A549 (cell line): ENCODE data around the gene SPATA31D4.

Experiments used
- CBX2 ChIP-seq: fragments of 200-600 bp; sonication (generic); IDR thresholded peaks from 2 replicates; pipeline ENCODE4 v1.6.1; 2016; ENCODE audit warnings: low read depth, mild to moderate bottlenecking, borderline replicate concordance
- CHD2 ChIP-seq: fragments of 150-350 bp; IDR thresholded peaks from 2 replicates; pipeline ENCODE4 v1.6.1; 2014; ENCODE audit warnings: low read length; ENCODE audit not compliant: partially characterized antibody
- CTCF ChIP-seq: fragments of >200 bp; sonication (Bioruptor Twin); formaldehyde crosslinking; IDR thresholded peaks from 3 replicates; pipeline ENCODE4 v1.5.1; 2016
- EP300 ChIP-seq, 2 experiments: fragments of >200 bp; sonication (Bioruptor Twin); formaldehyde crosslinking; IDR thresholded peaks; 2 replicates in 1 of 2; 3 replicates in 1 of 2; pipeline ENCODE4 v1.6.1; 2016 to 2017
- FOSL2 ChIP-seq, 2 experiments: fragments of 450-650 bp in 1 of 2; fragments of >200 bp in 1 of 2; sonication (Bioruptor Twin) in 1 of 2; formaldehyde crosslinking; IDR thresholded peaks; 2 replicates each; pipeline versions ENCODE4 v1.5.0 to v1.6.1; 2016 to 2020; ENCODE audit warnings: mild to moderate bottlenecking in 1 of 2, moderate library complexity in 1 of 2
- HOXB5 ChIP-seq: fragments of 250-450 bp; sonication (Bioruptor Pico); IDR thresholded peaks from 2 replicates; pipeline ENCODE4 v1.5.0; 2020; ENCODE audit warnings: mild to moderate bottlenecking, moderate library complexity
- POLR2A ChIP-seq: IDR thresholded peaks from 2 replicates; pipeline ENCODE4 v1.6.1; 2012; ENCODE audit warnings: mild to moderate bottlenecking, low read length
- RAD21 ChIP-seq, 2 experiments: fragments of >200 bp in 1 of 2; sonication (Bioruptor Twin) in 1 of 2; formaldehyde crosslinking in 1 of 2; IDR thresholded peaks in 1 of 2; conservative IDR thresholded peaks in 1 of 2; 2 replicates in 1 of 2; 3 replicates in 1 of 2; pipeline ENCODE4 v1.6.1; 2012 to 2018; ENCODE audit warnings: inconsistent platforms in 1 of 2
- REST ChIP-seq: fragments of 200-600 bp; sonication (generic); IDR thresholded peaks from 2 replicates; pipeline ENCODE4 v1.6.1; 2016; ENCODE audit warnings: antibody characterized with exemption, mild to moderate bottlenecking, moderate library complexity
- RNF2 ChIP-seq: fragments of 200-600 bp; sonication (generic); IDR thresholded peaks from 2 replicates; pipeline ENCODE4 v1.6.1; 2016; ENCODE audit warnings: low read depth, mild to moderate bottlenecking, antibody characterized with exemption, moderate library complexity, borderline replicate concordance
- TF ChIP-seq, protein P1 (sequence below): IDR thresholded peaks from 2 replicates; pipeline ENCODE4 v1.6.1; 2012; ENCODE audit warnings: low read depth, borderline replicate concordance
- TF ChIP-seq, protein P2 (sequence below): IDR thresholded peaks from 2 replicates; pipeline ENCODE4 v1.6.1; 2012

- TF ChIP-seq HOXB5 (CRISPR knock-in tag) (no peak), CBX2 (no peak), CTCF (no peak), EP300 (IDR thresholded peaks at IDR 0.05) (no peak), POLR2A (no peak), RAD21 (conservative IDR thresholded peaks at IDR 0.05 in 1 of 2, IDR thresholded peaks at IDR 0.05 in 1 of 2) (no peak), REST (no peak), FOSL2 (IDR thresholded peaks at IDR 0.05) (no peak), FOSL2 (CRISPR knock-in tag; IDR thresholded peaks at IDR 0.05) (no peak), RNF2 (no peak), CHD2 (no peak)
- TF ChIP-seq, protein P1, sequence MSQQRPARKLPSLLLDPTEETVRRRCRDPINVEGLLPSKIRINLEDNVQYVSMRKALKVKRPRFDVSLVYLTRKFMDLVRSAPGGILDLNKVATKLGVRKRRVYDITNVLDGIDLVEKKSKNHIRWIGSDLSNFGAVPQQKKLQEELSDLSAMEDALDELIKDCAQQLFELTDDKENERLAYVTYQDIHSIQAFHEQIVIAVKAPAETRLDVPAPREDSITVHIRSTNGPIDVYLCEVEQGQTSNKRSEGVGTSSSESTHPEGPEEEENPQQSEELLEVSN, result no peak
- TF ChIP-seq, protein P2, sequence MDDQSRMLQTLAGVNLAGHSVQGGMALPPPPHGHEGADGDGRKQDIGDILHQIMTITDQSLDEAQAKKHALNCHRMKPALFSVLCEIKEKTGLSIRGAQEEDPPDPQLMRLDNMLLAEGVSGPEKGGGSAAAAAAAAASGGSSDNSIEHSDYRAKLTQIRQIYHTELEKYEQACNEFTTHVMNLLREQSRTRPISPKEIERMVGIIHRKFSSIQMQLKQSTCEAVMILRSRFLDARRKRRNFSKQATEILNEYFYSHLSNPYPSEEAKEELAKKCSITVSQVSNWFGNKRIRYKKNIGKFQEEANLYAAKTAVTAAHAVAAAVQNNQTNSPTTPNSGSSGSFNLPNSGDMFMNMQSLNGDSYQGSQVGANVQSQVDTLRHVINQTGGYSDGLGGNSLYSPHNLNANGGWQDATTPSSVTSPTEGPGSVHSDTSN, result no peak
These were observed 32.2 kb upstream of the SPATA31D4 start for GRCh38 chr9:81896070-81896469.
